RPMI8226 (cell line): ENCODE measurements around the gene CREBL2.

Experiments
- DNase-seq: peaks from one replicate; pipeline ENCODE4 v3.0.0-alpha.2; 2015

Gene CREBL2

DNA sequence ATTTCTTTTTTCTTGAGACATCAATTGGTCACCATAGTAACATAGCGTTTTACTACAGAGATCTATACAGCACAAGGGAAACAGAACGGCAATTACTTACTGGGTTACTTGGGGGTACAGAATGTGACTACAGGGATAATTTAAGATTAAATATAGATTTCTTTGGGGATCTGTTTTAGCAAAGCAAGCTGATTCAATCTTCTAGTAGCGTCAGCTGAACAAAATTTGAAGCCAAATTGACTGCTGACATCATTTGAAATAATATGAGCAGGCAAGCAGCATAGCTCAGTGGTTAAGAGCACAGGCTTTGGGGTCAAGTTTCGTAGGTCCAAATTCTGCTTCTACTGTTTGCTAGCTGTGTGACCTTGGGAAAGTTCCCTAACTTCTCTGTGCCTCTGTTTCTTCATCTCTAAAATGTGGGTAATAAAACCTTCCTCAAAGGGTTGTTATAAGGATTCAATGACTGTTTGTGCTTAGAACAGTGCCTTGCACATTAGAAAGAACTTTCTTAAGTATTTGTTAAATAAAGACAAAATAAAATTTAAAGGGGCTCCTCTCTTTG, 71.5 kb downstream of the CREBL2 start:
- no peak for DNase-seq

- no peak for DNase-seq
These were observed 72.0 kb downstream of the CREBL2 start for GRCh38 chr12:12683725-12684124.

GRCh38 chr12:12684375-12685106, 72.9 kb downstream of the CREBL2 start:
- peak; percentile 43 for DNase-seq

DNA sequence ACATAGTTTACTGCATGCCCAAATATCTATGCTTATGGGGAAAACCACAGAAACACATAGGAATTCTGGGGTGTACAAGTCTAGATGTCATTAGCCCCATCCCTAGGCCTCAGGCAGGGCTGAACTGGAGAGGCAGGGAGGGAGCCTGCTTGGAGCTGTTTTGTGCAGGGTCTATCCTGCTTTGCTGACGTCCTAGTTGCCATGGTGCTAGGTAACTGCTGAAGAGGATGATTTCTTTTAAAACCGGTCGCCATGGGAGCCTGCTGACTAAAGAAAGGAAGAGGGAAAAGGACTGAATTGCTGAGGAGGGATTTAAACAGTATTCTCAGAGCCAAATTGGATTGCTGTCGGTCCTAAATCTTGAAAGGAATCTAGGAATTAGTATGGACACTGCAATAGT, 73.6 kb downstream of the CREBL2 start:
- no peak for DNase-seq

DNA sequence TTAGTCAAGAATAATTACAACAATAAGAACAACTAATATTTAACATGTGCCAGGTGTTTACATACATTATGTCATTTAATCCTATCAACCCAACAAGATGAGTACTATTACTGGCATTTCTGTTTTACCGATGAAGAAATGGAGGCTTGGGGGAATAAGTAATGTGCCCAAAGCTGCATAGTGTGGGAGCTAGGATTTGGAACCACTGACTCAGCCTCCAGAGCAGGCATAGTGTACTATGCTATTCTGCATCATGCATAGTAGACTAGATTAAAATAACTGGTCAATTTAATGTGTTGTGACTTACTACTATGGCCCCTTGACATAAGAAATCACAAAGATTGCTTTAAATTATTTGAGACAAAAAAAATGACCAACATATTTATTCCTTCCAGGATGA, 74.8 kb downstream of the CREBL2 start:
- DNase-seq = no peak

GRCh38 chr12:12686925-12687324, 75.2 kb downstream of the CREBL2 start:
- DNase-seq = no peak

- no peak for DNase-seq
These were observed 78.1 kb downstream of the CREBL2 start for GRCh38 chr12:12689647-12690300.

DNA sequence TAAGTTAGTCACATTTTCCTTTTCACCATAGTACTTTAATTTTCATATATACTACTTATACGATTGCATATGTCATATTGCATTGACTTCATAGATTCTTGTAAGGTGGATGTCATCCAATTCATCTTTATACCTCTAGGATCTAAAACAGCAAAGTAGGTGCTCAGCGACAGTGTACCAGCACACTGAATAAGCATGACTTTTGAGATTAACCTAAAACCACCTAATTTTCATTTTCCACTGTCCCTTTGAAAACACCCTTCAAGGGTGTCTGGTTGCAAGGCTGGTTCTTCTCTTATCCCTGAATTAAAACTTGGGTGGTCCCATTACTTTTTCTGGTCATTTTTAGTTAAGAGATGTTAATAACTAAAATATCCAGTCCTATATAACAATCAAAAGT, 79.9 kb downstream of the CREBL2 start:
- DNase-seq = no peak

DNA sequence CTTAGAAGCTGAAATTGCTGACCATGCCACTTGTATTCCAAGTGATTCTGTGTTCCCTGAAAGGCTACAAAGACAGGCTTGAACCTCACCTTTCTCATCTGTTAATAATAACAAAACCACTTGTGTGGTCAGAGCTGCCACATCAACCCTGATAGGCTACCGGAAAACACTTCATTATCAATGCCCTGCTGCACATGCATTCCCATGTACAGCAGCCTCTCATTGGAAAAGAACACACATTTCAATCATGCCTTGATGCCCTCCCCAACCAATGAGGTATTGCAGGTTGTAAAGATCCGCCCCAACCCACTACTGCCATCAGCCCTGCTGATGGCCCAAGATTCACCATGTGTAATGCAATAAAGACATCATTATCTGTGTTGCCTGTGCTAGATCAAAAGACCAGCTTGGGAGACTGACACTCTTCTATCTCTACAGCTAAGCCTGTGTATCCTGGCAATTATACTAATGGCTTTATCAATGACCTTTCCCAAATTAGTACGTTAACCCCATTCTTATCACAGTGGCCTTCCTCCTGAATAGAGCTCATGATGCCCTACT, 81.5 kb downstream of the CREBL2 start:
- DNase-seq = peak; percentile 55
